B cell (primary cell): ENCODE measurements around the gene MAEA.

ENCODE experiments used
- EZH2 ChIP-seq: IDR thresholded peaks from 2 replicates; pipeline ENCODE4 v1.6.1; 2012; ENCODE audit warnings: borderline replicate concordance, low read depth, mild to moderate bottlenecking, moderate library complexity, low read length; ENCODE audit not compliant: insufficient read depth, poor library complexity, severe bottlenecking
- TF ChIP-seq, protein P1 (sequence below): fragments of 200-600 bp; IDR thresholded peaks from one replicate; pipeline ENCODE4 v1.8.0; 2022; ENCODE audit warnings: antibody characterized with exemption, mild to moderate bottlenecking

DNA sequence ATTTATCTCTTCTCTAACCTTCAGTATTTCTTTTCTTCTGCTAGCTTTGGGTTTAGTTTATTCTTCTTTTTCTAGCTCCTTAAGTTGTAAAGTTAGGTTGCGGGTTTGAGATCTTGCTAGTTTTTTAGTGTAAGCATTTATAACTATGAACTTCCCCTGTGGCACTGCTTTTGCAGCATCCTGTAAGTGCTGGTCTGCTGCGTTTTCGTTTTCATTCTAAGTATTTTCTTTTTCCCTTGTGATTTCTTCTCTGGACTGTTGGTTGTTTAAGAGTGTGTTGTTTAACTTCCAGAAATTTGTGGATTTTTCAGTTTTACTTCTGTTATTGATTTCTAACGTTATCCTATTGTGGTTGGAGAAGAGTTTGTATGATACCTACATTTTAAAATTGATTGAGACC lies 29.7 kb upstream of the MAEA start:
- TF ChIP-seq, protein P1, sequence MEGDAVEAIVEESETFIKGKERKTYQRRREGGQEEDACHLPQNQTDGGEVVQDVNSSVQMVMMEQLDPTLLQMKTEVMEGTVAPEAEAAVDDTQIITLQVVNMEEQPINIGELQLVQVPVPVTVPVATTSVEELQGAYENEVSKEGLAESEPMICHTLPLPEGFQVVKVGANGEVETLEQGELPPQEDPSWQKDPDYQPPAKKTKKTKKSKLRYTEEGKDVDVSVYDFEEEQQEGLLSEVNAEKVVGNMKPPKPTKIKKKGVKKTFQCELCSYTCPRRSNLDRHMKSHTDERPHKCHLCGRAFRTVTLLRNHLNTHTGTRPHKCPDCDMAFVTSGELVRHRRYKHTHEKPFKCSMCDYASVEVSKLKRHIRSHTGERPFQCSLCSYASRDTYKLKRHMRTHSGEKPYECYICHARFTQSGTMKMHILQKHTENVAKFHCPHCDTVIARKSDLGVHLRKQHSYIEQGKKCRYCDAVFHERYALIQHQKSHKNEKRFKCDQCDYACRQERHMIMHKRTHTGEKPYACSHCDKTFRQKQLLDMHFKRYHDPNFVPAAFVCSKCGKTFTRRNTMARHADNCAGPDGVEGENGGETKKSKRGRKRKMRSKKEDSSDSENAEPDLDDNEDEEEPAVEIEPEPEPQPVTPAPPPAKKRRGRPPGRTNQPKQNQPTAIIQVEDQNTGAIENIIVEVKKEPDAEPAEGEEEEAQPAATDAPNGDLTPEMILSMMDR = no peak
- TF ChIP-seq EZH2 = no peak
